Astrocyte (in vitro differentiated cells and primary cell): ENCODE data around the gene PPM1M. TPM values are rescaled to one million over a fixed set of nuclear protein-coding genes. Genes with fewer than 3 reads are reported as not detected.

ENCODE experiments used
- DNase-seq: peaks from one replicate; pipeline ENCODE4 v3.0.0-alpha.2; 2010; ENCODE audit warnings: low read depth
- FAIRE-seq: peaks from 2 replicates; lab custom pipeline; 2011; peaks lifted over from hg19 to GRCh38; lab: Jason Lieb, UNC
- H2AFZ ChIP-seq: 2 replicates; pipeline ENCODE4 v1.6.0; 2012; ENCODE audit warnings: low read depth, low read length, inconsistent platforms
- H3K27ac ChIP-seq: 2 replicates; pipeline ENCODE4 v1.5.1; 2011; ENCODE audit warnings: low read depth, low read length, inconsistent platforms
- H3K27me3 ChIP-seq: 2 replicates; pipeline ENCODE4 v1.6.0; 2011; ENCODE audit warnings: low read length, inconsistent platforms; ENCODE audit not compliant: insufficient read depth
- H3K36me3 ChIP-seq: 2 replicates; pipeline ENCODE4 v1.5.1; 2011; ENCODE audit warnings: low read length, inconsistent platforms; ENCODE audit not compliant: insufficient read depth
- H3K4me1 ChIP-seq: 2 replicates; pipeline ENCODE4 v1.5.1; 2011; ENCODE audit warnings: low read length, inconsistent platforms; ENCODE audit not compliant: insufficient read depth
- H3K4me2 ChIP-seq: 2 replicates; pipeline ENCODE4 v1.6.0; 2012; ENCODE audit warnings: low read length, inconsistent platforms
- H3K4me3 ChIP-seq: 2 replicates; pipeline ENCODE4 v1.5.1; 2011; ENCODE audit warnings: low read depth, mild to moderate bottlenecking, low read length, inconsistent platforms; ENCODE audit not compliant: insufficient read depth
- H3K79me2 ChIP-seq: 2 replicates; pipeline ENCODE4 v1.6.0; 2012; ENCODE audit warnings: mild to moderate bottlenecking, low read length, inconsistent platforms; ENCODE audit not compliant: insufficient read depth
- H3K9ac ChIP-seq: 2 replicates; pipeline ENCODE4 v1.6.0; 2012; ENCODE audit warnings: mild to moderate bottlenecking, low read length, inconsistent platforms
- H3K9me3 ChIP-seq: 2 replicates; pipeline ENCODE4 v1.5.1; 2012; ENCODE audit warnings: low read depth, mild to moderate bottlenecking, low read length, inconsistent platforms; ENCODE audit not compliant: insufficient read depth
- H4K20me1 ChIP-seq: 2 replicates; pipeline ENCODE4 v1.6.0; 2012; ENCODE audit warnings: low read length, inconsistent platforms; ENCODE audit not compliant: insufficient read depth
- H3K27ac Mint-ChIP-seq: one replicate; pipeline ENCODE4 v1.8.0; 2021; ENCODE audit warnings: mild to moderate bottlenecking, mixed read lengths; ENCODE audit not compliant: unreplicated experiment
- H3K27me3 Mint-ChIP-seq: one replicate; pipeline ENCODE4 v1.8.0; 2021; ENCODE audit warnings: low read depth, mixed read lengths; ENCODE audit not compliant: unreplicated experiment
- H3K36me3 Mint-ChIP-seq: one replicate; pipeline ENCODE4 v1.8.0; 2021; ENCODE audit warnings: low read depth, mixed read lengths; ENCODE audit not compliant: unreplicated experiment
- H3K4me1 Mint-ChIP-seq: one replicate; pipeline ENCODE4 v1.8.0; 2021; ENCODE audit warnings: low read depth, mixed read lengths; ENCODE audit not compliant: unreplicated experiment
- H3K4me3 Mint-ChIP-seq: one replicate; pipeline ENCODE4 v1.8.0; 2021; ENCODE audit warnings: mild to moderate bottlenecking, moderate library complexity, mixed read lengths; ENCODE audit not compliant: unreplicated experiment
- H3K9me3 Mint-ChIP-seq: one replicate; pipeline ENCODE4 v1.8.0; 2021; ENCODE audit warnings: mild to moderate bottlenecking, mixed read lengths; ENCODE audit not compliant: unreplicated experiment
- EZH2 ChIP-seq: IDR thresholded peaks from 2 replicates; pipeline ENCODE4 v1.6.1; 2012; ENCODE audit warnings: mild to moderate bottlenecking, low read length, inconsistent platforms; ENCODE audit not compliant: insufficient read depth
- total RNA-seq: library from RNA; stranded (reverse); gene quantifications from 2 replicates; pipeline ENCODE4 v1.2.1, GENCODE V29; 2021
- TF ChIP-seq, protein P1 (sequence below): IDR thresholded peaks from 2 replicates; pipeline ENCODE4 v1.5.1; 2011; ENCODE audit warnings: low read depth, mild to moderate bottlenecking, inconsistent platforms, low read length, moderate library complexity; ENCODE audit not compliant: insufficient read depth

Gene PPM1M
- total RNA-seq, 1 donor from 2014 or later, result 9.1 TPM

DNA sequence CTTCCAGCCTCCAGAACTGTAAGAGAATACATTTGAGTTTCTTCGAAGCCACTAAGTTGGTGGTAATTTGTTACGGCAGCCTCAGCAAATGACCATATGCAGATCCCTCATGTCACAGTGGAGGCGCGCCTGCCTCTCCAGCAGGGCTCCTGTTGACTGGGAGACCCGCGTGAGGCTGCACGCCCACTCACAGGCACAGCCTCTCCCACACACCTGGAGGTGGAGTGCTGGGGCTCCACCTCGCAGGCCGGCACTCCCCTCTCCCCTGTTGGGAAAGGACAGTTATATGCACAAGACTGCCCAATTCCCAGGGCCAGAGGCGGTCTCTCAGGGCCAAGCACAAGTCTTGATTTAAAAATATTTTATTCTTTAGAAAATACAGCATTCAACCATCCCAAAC is 17.3 kb upstream of the PPM1M start:
- Histone ChIP-seq H3K79me2 (peaks cover 13% of the 10 kb centered on the region), H2AFZ (no peak overlapping the region), H3K9me3 (no peaks in the 10 kb centered on the region), H3K4me1 (no peaks in the 10 kb centered on the region), H3K27ac (no peak overlapping the region), H3K4me3 (no peak overlapping the region), H3K27me3 (no peaks in the 10 kb centered on the region), H3K9ac (no peak overlapping the region), H4K20me1 (peaks cover 53% of the 10 kb centered on the region), H3K36me3 (peaks cover 11% of the 10 kb centered on the region), H3K4me2 (no peak overlapping the region)
- Mint-ChIP-seq H3K27ac (no peak overlapping the region), H3K9me3 (peaks cover 6% of the 10 kb centered on the region), H3K36me3 (peaks cover 15% of the 10 kb centered on the region), H3K4me3 (no peak overlapping the region), H3K4me1 (no peaks in the 10 kb centered on the region), H3K27me3 (peaks cover 7% of the 10 kb centered on the region)
- no peak for TF ChIP-seq EZH2
- TF ChIP-seq, protein P1, sequence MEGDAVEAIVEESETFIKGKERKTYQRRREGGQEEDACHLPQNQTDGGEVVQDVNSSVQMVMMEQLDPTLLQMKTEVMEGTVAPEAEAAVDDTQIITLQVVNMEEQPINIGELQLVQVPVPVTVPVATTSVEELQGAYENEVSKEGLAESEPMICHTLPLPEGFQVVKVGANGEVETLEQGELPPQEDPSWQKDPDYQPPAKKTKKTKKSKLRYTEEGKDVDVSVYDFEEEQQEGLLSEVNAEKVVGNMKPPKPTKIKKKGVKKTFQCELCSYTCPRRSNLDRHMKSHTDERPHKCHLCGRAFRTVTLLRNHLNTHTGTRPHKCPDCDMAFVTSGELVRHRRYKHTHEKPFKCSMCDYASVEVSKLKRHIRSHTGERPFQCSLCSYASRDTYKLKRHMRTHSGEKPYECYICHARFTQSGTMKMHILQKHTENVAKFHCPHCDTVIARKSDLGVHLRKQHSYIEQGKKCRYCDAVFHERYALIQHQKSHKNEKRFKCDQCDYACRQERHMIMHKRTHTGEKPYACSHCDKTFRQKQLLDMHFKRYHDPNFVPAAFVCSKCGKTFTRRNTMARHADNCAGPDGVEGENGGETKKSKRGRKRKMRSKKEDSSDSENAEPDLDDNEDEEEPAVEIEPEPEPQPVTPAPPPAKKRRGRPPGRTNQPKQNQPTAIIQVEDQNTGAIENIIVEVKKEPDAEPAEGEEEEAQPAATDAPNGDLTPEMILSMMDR, result no peak
- FAIRE-seq, result no peak
- DNase-seq, result no peak

DNA sequence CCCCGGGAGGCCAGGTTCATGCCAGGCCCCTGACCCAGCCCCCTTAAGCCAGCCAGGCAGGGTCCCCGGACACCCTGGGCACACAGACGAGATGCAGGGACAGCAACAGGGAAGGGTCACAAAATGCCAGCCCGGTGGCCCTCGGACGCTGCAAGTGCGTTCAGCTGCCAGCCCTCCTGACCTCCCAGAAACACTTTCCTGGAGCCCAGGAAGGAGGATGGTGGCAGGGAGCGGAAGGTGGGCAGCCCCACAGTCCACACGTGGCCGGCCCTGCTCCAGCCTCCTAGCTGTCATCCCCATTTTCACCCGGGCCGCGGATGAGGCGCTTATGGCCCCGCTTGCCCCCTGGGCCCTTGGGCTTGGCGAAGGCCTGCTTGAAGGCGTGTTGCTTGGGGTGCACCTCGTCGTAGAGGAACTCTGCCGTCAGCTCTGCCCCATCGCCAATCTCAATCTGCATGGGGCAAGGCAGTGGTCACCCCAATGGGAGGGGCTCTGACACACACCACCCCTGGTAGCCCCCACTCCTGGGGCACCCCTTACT is 16.7 kb upstream of the PPM1M start:
- Histone ChIP-seq H3K79me2 (peaks cover 15% of the 10 kb centered on the region), H3K36me3 (peaks cover 11% of the 10 kb centered on the region), H3K4me2 (no peak overlapping the region), H2AFZ (no peak overlapping the region), H3K4me3 (no peak overlapping the region), H4K20me1 (peaks cover 54% of the 10 kb centered on the region), H3K9me3 (no peaks in the 10 kb centered on the region), H3K27me3 (no peaks in the 10 kb centered on the region), H3K9ac (no peak overlapping the region), H3K4me1 (no peaks in the 10 kb centered on the region), H3K27ac (no peak overlapping the region)
- H3K9me3 Mint-ChIP-seq, result peaks cover 6% of the 10 kb centered on the region
- H3K4me3 Mint-ChIP-seq, result no peak overlapping the region
- FAIRE-seq, result no peak
- no peaks in the 10 kb centered on the region for H3K4me1 Mint-ChIP-seq
- no peak overlapping the region for H3K27ac Mint-ChIP-seq
- peaks cover 6% of the 10 kb centered on the region for H3K27me3 Mint-ChIP-seq
- no peak for TF ChIP-seq EZH2
- TF ChIP-seq, protein P1, result no peak
- DNase-seq, result no peak
- peaks cover 13% of the 10 kb centered on the region for H3K36me3 Mint-ChIP-seq

DNA sequence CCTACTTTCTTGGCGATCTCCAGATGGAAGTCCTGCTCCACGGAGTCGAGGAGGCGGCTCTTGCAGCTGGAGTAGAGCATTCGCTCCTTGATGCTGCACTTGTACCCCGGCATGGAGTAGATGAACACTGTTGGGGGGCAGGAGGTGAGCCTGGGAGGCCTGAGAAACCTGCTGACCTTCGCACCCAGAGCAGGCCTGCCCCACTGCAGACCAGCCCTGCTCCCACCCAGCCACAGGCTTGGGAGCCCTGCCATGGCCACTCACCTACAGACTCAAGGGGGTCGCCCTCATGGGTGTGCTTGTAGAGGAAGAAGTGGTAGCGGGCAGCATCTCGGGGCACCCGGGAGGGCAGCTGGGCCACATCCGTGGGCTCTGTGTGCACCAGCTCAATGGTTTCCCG is 15.9 kb upstream of the PPM1M start:
- Histone ChIP-seq H4K20me1 (peaks cover 62% of the 10 kb centered on the region), H3K27me3 (no peaks in the 10 kb centered on the region), H2AFZ (no peak overlapping the region), H3K4me3 (no peak overlapping the region), H3K27ac (no peak overlapping the region), H3K4me2 (no peak overlapping the region), H3K36me3 (peaks cover 11% of the 10 kb centered on the region), H3K4me1 (no peaks in the 10 kb centered on the region), H3K79me2 (peaks cover 23% of the 10 kb centered on the region), H3K9me3 (no peaks in the 10 kb centered on the region), H3K9ac (no peak overlapping the region)
- H3K27me3 Mint-ChIP-seq, result peaks cover 3% of the 10 kb centered on the region
- H3K27ac Mint-ChIP-seq, result no peak overlapping the region
- H3K4me1 Mint-ChIP-seq, result no peaks in the 10 kb centered on the region
- DNase-seq (no peak), FAIRE-seq (no peak)
- H3K4me3 Mint-ChIP-seq, result no peak overlapping the region
- H3K36me3 Mint-ChIP-seq, result peaks cover 13% of the 10 kb centered on the region
- peaks cover 6% of the 10 kb centered on the region for H3K9me3 Mint-ChIP-seq
- no peak for TF ChIP-seq EZH2
- TF ChIP-seq, protein P1, result no peak
